Stimulated activated CD4-positive, alpha-beta T cell treated with anti-CD3 and anti-CD28 coated beads, Interleukin-1b, Interleukin-23, amount 100 ng/mL, for 48 hours (primary cell): ENCODE measurements around the gene TFAP2C.
"Not testable (repeated sequence)": the region's sequence is repeated elsewhere in the genome, so short reads cannot be mapped to it uniquely, and the experiment has no call there.

Experiments used
- DNase-seq: peaks from one replicate; pipeline ENCODE4 v3.0.0-alpha.2; 2020

The TFAP2C gene

DNA sequence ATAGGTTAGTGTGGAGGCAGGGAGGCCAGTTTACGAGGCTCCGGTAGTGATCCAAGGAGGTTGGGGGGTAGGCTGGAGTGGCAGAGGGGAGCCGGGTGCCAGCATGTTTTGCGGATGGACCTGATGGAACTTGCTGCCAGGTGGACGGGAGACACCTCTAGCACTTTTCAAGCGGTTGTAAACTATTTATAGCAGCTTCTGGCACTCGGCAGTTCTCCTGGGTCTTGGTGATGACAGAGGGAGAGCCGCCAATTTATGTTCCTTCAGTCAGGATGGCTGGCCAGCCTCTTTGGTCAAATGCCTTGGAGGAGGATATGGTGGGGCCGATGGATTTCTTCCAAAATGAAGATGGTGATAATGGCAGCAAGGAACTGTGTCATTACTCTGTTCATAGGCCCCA lies 28.8 kb downstream of the TFAP2C start:
- no peak for DNase-seq

DNA sequence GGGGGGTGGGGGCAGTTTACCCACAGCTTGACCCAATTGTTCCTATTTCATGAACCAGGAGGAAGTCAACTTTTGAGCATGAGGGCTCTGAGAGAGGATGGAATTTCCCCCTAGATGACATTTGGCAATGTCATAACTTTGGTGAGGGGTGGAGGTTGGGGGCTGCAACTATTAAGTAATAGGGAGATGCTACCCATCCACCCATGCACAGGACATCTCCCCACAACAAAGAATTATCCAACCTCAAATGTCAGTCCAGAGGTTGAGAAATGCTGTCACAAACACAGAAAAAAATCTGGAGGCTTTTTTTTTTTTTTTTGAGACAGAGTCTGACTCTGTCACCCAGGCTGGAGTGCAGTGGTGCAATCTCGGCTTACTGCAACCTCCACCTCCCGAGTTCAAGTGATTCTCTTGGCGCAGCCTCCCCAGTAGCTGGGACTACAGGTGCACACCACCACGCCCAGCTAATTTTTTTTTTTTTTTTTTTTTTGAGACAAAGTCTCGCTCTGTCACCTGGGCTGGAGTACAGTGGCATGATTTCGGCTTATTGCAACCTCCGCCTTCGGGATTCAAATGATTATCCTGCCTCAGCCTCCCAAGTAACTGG lies 29.3 kb downstream of the TFAP2C start:
- not testable (repeated sequence) for DNase-seq

DNA sequence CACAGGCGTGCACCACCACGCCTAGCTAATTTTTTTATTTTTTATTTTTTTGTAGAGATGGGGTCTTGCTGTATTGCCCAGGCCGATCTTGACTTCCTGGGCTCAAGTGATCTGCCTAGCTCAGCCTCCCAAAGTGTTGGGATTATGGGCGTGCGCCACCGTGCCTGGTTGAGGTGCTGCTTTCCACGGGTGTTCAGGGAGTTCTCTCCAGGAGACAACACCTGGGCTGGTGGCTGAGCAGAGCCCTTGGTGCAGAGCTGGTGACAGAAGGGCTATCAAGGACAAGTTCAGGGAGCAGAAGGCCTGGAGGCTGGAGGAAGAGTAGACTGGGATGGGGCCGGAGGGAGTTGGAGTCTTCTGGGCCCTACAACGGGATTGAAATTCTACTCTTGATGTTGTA lies 34.6 kb downstream of the TFAP2C start:
- no peak for DNase-seq

GRCh38 chr20:56664796-56665195 lies 35.7 kb downstream of the TFAP2C start:
- DNase-seq: no peak

DNA sequence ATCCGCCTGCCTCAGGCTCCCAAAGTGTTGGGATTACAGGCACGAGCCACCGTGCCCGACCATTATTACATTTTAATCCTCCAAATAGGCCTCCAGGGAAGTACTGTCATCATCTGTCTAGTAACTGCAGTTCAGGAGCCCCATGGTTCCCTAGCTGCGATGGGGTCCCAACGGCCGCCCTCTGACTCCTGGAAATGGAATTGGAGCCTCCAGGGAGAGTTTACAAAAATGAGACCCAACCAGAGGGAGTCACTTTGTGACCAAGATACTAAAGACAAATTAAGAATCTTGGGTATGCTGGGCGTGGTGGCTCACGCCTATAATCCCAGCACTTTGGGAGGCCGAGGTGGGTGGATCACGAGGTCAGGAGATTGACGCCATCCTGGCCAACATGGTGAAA lies 36.7 kb downstream of the TFAP2C start:
- DNase-seq: no peak

GRCh38 chr20:56673450-56673849 lies 44.3 kb downstream of the TFAP2C start:
- no peak for DNase-seq

GRCh38 chr20:56676001-56676400 lies 46.9 kb downstream of the TFAP2C start:
- DNase-seq: no peak

DNA sequence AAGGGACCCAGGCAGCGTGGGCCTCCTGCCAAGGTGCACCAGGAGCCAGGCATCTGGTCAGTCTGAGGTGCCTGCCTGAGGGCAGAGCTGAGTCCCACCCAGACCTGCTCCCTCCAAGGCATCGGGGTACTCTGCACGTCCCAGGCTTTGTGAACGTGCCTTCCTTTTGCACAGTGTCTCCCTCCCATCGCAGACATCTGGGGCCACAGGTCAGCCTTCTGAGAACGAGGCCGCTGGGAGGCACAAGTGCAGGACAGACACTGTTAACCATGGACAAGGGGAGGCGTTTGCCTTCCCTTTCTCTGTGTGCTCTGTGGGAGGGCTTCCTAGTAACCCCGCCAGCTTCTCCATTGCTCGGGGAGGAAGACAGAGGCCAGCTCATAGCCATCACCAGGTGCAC lies 47.6 kb downstream of the TFAP2C start:
- DNase-seq: no peak

GRCh38 chr20:56683077-56683865 lies 54.2 kb downstream of the TFAP2C start:
- DNase-seq: no peak

GRCh38 chr20:56685879-56686278 lies 56.8 kb downstream of the TFAP2C start:
- DNase-seq: no peak

- DNase-seq: no peak
Observed at GRCh38 chr20:56687061-56687460, 58.0 kb downstream of the TFAP2C start.

- DNase-seq: no peak
Observed at GRCh38 chr20:56688106-56688505, 59.0 kb downstream of the TFAP2C start.
